Thyroid gland (tissue), 4 donors: ENCODE measurements around the gene MSX2.

Source experiments
- CTCF ChIP-seq, 6 experiments: fragments of 200-600 bp in 3 of 6; fragments of 450-650 bp in 3 of 6; sonication (generic) in 3 of 6; IDR thresholded peaks; one replicate each; pipeline ENCODE4 v1.5.1; 2016 to 2019; ENCODE audit warnings: antibody characterized with exemption in 6 of 6, mild to moderate bottlenecking in 2 of 6, inconsistent platforms in 1 of 6, moderate library complexity in 1 of 6
- POLR2A ChIP-seq, 2 donors: fragments of 450-650 bp; IDR thresholded peaks; one replicate each; pipeline ENCODE4 v1.6.1; 2017; ENCODE audit warnings: antibody characterized with exemption in 2 of 2, mild to moderate bottlenecking in 2 of 2, moderate library complexity in 1 of 2

GRCh38 chr5:174692982-174693422 is 31.4 kb upstream of the MSX2 start:
- TF ChIP-seq CTCF (IDR thresholded peaks at IDR 0.05) (no peak), POLR2A (IDR thresholded peaks at IDR 0.05) (no peak)
